Stimulated activated CD8-positive, alpha-beta memory T cell treated with anti-CD3 and anti-CD28 coated beads, Interleukin-15, amount 100 ng/mL, for 48 hours (primary cell): Measurements from ENCODE around the gene CACNA1D.
"Not testable (repeated sequence)": the region's sequence is repeated elsewhere in the genome, so short reads cannot be mapped to it uniquely, and the experiment has no call there.

Experiments used
- DNase-seq, 2 donors: peaks; one replicate each; pipeline ENCODE4 v3.0.0-alpha.2; 2020; ENCODE audit warnings: low read depth in 2 of 2

CACNA1D gene

DNA sequence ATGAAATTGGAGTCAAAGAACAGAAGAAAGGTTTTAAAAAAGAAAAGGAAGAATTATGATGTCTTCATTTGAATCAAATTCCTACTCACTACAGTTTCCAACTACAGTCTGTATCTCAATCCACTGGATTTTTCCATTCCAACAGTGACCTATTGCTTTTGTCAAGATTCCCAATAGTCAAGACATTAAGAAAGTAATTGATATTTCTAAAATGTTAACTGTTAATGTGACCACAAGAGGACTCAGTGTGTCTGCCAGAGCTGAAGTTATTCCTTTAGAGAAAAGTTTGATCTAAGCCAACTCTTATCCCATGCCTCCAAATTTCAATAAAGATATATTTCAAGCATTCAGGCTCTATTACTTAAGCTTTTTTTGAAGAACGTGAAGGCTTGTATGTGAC lies 163.2 kb downstream of the CACNA1D start:
- DNase-seq: no peak

DNA sequence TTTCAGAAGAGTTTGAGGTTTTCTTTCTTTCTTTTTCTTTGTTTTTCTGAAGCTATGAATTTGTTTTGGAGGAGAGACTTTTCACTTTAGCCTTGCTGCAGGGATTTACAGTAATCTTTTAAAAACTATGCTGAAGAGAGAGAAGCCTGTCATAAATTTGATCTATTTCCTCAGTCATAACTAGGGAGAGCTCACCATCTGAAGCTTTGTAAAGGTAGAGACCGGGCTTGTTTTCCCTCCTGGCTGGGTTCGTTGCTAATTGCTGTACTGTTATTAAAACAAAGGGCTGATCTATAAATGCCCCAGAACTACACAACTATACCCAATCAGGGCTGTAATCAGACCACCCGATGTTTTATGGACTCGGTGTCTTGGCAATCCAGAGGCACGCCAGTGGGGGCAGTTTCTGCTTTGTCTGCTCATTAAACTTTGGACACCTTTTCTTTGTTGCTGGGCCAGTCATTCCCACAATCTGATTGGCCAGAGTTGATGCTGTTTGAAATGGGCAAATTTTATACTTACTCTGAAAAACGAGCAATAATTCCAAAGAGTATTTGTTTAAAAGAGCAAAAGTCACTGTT lies 164.3 kb downstream of the CACNA1D start:
- no peak for DNase-seq

DNA sequence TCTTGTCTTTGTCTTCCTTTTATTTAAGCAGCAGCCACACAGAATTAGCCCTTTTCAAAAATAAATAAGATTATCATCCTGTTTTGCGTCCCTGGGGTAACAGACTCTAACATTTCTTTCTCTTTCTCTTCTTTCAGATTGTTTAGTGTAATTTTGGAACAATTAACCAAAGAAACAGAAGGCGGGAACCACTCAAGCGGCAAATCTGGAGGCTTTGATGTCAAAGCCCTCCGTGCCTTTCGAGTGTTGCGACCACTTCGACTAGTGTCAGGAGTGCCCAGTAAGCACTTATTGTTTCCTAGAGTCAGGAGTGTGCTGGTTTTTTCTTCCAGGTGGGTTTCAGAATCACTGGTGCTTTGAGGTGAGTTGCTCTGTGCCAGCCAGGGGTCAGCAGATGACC lies 165.6 kb downstream of the CACNA1D start:
- no peak for DNase-seq

DNA sequence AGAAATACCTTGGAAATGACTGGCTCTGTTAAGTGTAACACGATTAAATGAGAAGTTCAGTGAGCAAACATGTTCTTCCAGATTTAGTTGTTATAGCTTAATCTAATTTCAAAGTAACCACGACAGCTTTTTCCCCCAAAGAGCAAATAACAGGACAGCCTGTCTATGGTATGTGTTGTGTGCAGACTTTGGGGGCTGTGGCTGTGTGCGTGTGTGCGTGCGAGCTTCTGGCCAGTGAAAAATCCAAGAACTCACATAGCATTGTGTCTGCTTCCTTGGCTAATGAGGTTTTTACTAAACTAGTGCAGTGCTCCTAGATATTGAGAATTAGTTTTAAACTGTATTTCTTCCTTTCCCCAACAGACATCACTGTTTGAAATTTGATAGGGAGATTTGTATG lies 167.1 kb downstream of the CACNA1D start:
- no peak for DNase-seq

DNA sequence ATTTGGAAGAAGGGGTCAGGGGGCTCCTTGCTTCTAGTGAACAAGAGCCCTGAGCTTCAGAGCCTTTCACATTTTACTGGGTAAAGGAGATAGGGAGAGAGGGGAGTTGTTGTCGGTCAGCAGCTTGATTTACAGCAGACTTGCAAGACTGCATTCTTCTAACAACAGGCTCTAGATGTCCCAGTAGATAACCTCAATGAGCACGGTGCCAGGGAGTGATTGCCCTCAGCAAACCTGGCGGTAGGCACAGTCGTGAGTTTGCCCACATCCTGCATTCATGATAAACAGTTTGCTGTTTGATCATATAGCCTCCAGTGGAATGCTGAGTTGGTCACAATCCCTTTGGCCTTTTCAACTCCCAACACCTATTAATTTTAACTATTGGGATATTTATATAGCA lies 170.4 kb downstream of the CACNA1D start:
- not testable (repeated sequence) for DNase-seq

DNA sequence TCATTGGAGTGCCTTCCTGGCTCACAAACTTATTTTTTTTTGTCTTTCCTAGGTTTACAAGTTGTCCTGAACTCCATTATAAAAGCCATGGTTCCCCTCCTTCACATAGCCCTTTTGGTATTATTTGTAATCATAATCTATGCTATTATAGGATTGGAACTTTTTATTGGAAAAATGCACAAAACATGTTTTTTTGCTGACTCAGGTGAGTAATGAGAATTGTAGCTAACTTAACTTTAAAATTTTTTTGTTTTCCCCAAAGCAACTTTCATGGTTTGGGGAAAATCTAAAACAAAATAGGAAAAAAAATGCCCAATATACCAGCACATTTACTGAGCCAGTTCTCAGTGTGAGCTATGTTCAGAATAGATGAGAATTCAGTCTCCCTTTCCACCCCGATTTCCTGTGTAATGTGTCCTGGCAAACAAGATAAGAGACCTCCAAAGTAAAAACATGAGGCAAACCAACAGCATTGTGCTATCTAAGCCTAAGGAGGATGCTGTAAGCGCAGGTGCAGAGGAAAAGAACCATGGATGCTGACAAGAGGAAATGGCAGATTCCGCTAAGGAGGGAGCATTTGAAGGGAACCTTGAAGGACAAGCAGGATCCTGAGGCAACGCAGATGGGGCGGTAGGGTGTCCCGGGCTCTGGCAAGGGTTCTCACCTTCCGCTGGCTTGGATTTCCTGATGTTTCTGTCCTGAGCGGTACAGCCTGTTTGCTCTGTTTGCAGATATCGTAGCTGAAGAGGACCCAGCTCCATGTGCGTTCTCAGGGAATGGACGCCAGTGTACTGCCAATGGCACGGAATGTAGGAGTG lies 171.4 kb downstream of the CACNA1D start:
- no peak for DNase-seq

DNA sequence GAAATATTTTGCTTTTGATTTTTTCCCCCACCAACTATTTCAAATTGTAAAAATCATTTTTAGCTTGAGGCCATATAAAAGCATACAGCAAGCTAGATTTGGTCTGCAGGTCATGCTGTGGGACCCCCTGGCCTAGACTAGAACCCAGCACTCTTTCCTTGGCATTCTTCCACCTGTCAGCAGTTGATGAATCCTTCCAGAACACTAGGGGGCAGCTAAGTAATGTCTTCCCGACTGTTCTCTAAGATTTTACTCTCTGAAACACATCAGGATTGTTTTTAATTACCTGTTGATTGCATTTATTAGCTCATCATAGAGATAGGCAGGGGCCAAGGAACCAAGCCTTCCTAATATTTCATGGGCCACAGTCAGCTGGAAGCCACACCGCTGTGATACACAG lies 174.5 kb downstream of the CACNA1D start:
- no peak for DNase-seq

DNA sequence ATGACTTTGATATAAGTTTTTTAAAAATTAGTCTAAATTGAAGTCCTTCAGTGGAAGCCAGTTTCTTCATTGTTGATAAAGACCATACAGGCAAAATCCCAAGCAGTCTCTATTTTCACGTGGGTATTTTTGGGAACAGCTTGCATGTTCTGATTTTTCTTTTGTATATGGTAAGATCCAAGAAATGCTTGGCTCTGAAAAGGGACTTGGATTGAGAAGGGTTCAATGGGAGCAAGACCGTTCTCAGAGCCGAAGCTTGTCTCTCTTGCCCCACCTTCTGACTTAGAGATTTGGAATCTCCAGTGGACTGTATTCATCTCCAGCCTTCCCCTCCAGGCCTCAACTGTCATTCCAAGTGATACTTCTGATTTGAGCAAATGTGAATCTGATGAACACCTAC lies 176.3 kb downstream of the CACNA1D start:
- no peak for DNase-seq

DNA sequence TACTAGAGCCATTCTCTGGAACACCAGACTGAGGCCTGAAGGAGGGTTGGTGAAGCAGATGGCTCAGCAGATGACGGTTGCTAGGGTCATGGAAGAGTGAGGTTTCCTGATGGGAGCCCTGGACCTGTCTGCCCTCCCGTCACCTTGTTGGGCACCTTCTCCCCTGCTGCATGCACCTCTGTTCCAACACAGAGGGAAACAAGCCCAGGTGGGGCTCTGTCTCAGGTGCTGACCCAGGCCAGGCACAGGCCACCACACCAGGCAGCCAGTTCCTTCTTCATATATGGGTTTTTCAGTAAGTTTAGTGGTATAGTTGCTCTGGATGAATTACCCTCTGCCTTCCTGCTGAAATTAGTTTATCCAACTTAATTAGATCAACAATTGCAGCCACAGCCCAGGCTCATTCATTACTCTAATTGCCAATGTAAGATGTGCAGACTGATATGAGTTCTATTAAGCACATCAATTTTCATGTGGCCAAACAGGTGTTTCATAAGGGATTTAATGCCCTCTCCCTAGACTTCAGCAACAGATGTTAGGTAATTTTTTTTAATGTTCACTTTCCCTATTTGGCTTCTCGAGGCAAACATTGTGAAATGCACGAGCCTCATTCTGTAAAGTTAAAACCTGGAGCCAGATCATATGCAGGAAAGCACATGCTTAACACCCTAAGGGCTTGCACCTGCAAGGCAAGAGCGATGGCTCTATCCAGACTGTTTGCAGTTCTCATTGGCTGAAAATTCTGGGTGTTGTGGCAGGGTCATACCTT lies 177.0 kb downstream of the CACNA1D start:
- no peak for DNase-seq

DNA sequence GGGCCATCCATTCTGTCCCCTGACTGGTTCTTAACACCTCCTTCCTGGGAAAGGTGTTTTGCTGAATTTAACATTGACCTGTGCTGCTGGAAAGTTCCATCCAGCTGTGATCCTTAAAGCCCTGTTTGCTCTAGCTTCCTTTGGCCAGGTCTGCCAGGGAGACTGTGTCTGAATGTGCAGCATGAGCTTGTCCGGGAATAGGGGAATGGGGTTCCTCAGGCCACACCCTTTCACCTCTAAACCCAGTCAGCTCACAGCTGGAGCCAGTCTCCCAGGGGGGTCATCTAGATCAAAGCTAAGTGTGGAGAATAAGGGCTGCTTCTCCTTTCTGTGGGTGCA lies 177.5 kb downstream of the CACNA1D start:
- no peak for DNase-seq

DNA sequence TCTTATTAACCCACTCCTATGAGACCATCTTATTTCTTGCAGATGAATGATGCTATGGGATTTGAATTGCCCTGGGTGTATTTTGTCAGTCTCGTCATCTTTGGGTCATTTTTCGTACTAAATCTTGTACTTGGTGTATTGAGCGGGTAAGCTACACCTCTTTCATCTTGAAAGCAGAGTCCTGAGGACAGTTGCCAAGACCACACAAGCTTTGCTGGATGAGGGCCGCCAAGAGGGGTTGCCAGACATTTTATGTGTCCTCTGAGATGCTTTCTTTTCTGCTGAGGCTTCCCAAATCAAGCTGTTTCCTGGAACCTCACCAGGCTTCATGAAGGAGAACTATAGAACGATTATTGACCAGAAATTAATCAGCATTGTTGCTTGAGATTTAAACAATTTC lies 178.6 kb downstream of the CACNA1D start:
- no peak for DNase-seq

DNA sequence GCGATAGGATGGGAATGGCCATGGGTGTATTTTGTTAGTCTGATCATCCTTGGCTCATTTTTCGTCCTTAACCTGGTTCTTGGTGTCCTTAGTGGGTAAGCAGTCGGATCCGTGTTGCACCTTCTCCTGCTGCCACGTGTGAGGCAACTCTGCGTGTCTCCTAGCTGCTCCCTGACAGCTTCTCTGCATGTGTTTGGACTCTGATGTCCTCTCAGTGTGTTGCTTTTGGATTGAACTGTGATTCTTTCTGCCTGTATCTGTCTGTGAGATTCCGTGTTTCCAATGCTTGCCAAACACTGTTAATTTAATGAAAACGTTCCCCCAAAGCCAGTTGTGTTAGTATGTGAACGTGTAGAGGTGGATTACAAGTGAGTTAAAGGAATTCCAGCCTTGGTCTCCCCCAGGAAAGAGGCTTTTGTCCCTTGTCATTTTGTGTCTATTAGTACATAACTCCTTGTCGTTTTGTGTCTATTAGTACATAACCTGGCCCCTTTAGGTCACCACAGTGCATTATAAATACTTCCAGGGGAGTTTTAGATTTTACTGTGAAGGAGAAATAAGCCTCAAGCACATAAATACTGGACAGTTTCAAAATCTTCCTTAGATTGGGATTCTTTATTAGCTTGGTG lies 179.4 kb downstream of the CACNA1D start:
- DNase-seq: no peak

DNA sequence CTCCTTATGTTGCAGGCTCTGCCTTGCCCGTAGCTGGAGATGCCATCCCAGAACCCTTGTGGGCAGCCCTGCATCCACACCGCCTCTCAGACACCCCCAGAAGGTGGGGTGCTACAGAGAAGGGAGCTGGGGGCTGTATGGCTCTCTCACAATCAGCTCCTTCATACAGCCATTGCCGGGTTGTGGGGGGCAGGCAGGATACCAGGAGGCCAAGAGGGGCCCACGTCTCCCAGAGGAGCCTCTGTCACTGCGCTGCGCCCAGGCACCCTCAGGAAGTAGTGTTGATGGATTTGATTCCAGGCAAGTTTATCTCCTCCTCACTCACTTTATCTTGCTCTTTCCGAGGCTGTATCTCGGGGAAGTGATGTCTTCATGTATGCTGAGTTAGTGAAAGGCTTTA lies 180.2 kb downstream of the CACNA1D start:
- DNase-seq: no peak

DNA sequence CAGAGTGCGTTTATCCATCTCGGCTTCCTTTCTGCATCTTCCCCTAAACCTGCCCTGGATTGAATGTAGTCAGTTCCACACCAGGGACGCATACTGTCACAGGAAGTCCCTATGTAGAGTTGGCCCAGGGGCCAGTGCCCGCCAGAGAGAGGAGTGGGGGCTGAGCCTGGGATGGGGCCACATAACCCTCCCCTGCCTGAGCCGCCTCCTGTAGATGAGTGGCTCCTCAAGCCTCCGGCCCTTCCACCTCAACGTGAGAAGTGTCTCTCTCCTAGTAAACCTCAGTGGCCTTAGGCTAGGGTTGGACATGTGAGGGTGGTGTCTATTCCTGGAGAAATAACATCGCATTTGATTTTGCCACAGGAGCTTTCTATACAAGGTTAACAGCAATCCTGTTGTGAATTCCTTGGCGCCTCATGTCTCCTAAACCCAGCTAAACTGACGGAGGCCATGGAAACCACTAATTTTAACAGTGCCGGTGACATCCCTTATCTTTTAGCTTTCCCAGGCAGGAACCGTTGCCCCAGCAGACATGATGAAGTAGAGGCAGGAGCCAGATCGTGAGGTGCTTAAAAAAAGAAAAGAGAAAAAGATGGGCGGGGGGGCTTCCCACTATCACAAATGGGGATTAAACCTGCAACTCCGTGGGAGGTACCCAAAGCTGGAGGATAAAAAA lies 180.7 kb downstream of the CACNA1D start:
- DNase-seq: no peak

DNA sequence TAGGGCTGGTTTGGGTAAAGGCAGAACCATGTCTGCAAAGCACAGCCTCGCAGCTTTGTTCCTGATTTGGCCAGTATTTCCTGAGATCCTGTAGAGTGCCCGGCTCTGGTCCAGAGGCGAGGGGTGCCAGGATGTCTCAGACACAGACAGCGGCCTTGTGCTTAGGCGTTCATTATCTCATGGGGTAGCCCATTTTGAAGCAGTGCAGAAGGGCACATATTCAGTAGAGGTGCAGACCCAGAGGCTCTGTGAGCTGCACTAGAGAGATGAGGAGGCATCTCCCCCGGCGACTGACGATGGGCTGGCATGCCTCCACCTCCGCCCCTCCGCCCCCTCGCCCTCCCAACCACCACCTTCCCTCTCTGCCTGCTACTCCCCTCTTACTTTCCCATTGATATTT lies 181.5 kb downstream of the CACNA1D start:
- DNase-seq: no peak

DNA sequence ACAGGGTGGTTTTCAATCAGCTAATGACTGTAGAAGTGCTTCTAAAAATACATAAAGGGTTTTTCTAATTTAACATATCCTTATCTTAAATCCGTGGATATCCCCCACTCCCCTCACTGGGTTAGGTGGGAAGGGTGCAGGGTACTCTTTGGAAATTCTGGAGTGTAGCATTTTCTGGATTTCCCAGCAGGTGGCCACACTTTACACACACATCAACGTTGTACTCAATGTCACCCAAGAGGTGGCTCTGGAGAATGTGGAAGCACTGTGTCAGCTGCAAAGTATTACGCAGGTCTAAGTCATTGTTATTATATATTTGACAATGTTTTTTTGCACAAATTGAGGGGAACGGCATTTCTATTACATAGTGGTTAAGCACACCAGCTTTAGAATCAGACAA lies 183.0 kb downstream of the CACNA1D start:
- DNase-seq: no peak

DNA sequence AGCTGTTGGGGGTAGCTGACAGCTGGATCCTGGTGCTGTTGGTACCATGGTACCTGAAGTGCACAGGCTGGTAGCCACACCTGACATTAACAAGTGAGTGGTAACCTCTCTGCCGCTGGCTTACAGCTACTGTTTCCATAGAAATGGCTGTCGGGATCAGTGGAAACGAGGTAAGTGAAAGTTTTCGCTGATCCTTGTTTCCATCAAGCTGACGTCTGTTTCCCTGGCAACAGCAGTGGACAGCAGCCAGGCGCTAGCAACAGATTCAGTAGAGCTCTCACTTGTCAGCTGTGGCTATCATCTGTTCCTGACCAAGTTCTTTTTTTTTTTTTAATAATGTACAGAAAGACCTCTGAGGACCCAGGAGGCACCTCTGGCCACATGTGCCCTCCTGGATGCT lies 185.6 kb downstream of the CACNA1D start:
- no peak for DNase-seq

DNA sequence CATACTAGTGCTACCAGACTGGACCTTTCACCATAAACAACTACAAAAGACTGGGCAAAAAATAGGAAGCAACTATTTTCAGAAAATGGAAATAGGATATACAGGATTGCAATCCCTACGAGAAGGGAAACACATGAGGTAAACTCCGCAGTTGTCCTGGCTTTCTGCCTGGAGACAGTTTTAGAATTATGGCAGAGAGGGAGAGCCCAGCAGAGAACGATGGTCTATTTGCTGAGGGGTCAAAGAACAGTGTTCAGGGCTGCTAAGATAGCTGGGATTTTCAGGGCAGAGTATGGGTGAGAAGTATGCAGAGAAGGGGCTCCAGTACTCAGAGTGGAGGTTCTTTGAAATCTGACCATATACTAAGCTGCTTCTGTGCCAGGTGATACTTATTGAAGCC lies 188.4 kb downstream of the CACNA1D start:
- no peak for DNase-seq

DNA sequence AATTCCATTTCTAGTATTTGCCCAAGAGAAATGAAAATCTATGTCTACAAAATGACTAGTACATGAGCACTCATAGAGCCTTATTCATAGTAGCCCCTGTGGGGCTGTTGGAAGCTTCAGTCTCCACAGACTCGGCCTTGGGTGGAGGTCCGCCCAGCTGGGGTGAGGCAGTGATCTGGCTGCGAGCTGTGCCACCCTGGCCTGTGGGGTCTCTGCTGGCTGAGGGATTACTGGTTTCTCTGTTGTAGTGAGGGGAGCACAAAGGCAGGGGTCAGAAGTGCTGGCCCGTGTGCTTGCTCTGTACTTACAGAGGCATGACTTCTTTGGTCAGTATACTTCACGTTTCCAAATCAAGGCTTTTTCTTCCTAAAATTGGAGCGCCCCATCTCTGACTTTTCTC lies 193.7 kb downstream of the CACNA1D start:
- DNase-seq: no peak

DNA sequence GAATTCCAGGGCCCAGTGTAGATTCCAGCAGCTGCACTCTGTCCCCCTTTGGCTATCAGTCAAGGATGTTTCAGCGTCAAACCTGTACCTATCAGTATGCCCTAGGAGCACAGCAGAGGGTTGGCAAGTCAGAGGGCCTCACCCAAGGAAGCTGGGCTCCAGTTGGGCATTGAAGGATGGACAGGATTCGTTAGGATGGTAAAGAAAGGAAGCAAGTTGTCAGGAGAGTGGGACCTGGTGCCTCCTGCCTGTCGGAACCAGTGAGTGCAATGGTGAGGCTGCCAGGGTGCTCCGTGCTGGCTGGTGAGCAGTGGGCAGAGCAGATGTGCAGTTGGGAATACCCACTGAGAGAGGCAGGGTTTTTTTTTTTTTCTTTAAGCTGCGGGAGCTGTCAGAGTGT lies 194.6 kb downstream of the CACNA1D start:
- no peak for DNase-seq

DNA sequence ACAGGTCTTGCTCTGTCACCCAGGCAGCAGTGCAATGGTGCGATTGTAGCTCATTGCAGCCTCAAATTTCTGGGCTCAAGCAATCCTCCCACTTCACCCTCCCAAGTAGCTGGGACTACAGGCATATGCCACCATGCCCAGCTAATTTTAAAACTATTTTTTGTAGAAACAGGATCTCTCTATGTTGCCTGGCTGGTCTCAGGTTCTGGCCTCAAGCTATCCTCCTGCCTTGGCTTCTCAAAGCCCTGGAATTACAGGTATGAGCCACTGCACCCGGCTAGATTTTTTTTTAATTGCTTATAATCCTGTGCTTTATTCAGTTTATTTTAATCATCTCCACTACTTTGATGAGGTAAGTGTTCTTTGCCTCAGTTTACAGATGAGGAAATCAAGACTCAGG lies 195.3 kb downstream of the CACNA1D start:
- no peak for DNase-seq

DNA sequence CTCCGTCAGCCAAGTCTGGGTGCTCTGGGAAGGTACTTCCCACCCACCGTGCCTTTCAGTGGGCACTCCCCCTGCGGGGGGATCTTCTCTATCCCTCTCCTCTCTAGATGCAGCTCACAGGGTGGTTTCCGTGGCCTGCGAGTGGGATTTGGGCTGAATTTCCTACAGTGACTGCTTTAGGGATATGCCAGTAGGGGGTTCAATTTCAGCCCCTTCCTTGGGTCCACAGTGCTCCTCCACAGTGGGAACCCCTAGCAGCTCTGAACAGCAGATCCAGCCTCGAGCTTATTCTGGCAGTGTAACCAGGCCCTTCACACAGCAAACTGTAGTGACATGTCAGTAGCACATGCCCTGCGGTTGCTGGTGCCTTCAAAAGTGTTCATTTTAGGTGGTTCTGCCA lies 196.1 kb downstream of the CACNA1D start:
- DNase-seq: no peak
